ENCODE results near the gene DDTL. TPM values are rescaled to one million over a fixed set of nuclear protein-coding genes. Genes with fewer than 3 reads are reported as not detected.
"Not testable (repeated sequence)": the region's sequence is repeated elsewhere in the genome, so short reads cannot be mapped to it uniquely, and the experiment has no call there.

DDTL gene
- total RNA-seq, 4 donors from 2014 or later, result 0.26 to 3.4 (median 0.48) TPM; not detected in 1

DNA sequence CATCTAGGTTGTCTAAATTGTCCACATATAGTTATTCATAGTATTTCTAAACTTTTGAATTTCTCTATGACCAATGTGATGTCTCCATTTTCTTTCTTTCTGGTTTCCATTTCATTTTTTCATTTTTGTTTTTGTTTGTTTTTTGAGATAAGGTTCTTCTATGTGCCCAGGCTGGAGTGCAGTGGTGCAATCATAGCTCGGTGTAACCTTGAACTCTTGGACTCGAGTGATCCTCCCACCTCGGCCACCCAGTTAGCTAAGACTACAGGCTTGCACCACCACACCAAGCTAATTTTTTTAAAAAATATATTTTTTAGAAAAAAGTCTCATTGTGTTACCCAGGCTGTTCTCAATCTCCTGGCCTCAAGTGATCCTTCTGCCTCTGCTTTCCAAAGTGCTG lies 30.4 kb downstream of the DDTL start:
- H3K36me3 ChIP-seq, result no peaks in the 10 kb centered on the region
- H3K27ac ChIP-seq, result no peak overlapping the region
- H3K27me3 ChIP-seq, result no peaks in the 10 kb centered on the region
- TF ChIP-seq, protein P1, sequence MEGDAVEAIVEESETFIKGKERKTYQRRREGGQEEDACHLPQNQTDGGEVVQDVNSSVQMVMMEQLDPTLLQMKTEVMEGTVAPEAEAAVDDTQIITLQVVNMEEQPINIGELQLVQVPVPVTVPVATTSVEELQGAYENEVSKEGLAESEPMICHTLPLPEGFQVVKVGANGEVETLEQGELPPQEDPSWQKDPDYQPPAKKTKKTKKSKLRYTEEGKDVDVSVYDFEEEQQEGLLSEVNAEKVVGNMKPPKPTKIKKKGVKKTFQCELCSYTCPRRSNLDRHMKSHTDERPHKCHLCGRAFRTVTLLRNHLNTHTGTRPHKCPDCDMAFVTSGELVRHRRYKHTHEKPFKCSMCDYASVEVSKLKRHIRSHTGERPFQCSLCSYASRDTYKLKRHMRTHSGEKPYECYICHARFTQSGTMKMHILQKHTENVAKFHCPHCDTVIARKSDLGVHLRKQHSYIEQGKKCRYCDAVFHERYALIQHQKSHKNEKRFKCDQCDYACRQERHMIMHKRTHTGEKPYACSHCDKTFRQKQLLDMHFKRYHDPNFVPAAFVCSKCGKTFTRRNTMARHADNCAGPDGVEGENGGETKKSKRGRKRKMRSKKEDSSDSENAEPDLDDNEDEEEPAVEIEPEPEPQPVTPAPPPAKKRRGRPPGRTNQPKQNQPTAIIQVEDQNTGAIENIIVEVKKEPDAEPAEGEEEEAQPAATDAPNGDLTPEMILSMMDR (IDR thresholded peaks at IDR 0.05), result no peak
- no peak for TF ChIP-seq POLR2A (IDR thresholded peaks at IDR 0.05)
- H3K4me3 ChIP-seq, result no peak overlapping the region
- no peaks in the 10 kb centered on the region for H3K9me3 ChIP-seq
- intact Hi-C loops (cut with DNase I; ENCODE audit: low total_unique reads), result no loop called here
- no peaks in the 10 kb centered on the region for H3K4me1 ChIP-seq
- DNase-seq, result no peak

GRCh38 chr22:23999779-24000178 lies 33.1 kb downstream of the DDTL start:
- intact Hi-C loops (cut with DNase I; ENCODE audit: low total_unique reads); H3K4me1 ChIP-seq; H3K4me3 ChIP-seq; DNase-seq; H3K36me3 ChIP-seq; H3K9me3 ChIP-seq; H3K27me3 ChIP-seq; H3K27ac ChIP-seq: not testable (repeated sequence)

DNA sequence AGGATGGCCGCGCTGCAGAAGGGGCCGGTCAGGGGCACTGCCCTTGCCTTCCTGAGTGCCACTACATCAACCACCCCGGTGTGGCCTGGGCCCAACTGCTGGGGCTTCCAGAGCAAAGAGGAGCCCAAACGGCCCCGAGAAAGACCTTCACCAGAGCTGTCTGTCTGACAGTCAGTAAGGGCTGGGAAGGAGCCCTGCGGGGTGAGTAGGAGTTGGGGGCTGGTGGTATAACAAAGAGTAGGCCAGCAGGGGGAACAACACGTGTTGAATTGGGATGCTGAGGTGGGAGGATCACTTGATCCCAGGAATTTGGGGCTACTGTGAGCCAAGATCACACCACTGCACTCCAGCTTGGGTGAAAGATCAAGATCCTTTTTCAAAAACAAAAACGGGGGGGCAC lies 34.6 kb downstream of the DDTL start:
- H3K27me3 ChIP-seq, result no peaks in the 10 kb centered on the region
- no peaks in the 10 kb centered on the region for H3K4me1 ChIP-seq
- H3K4me3 ChIP-seq, result no peak overlapping the region
- TF ChIP-seq, protein P1 (IDR thresholded peaks at IDR 0.05), result no peak
- TF ChIP-seq POLR2A (IDR thresholded peaks at IDR 0.05), result no peak
- H3K27ac ChIP-seq, result no peak overlapping the region
- no peak for DNase-seq
- no peaks in the 10 kb centered on the region for H3K9me3 ChIP-seq
- no peaks in the 10 kb centered on the region for H3K36me3 ChIP-seq
- intact Hi-C loops (cut with DNase I; ENCODE audit: low total_unique reads), result no loop called here

GRCh38 chr22:24002272-24002671 lies 35.6 kb downstream of the DDTL start:
- no peaks in the 10 kb centered on the region for H3K27me3 ChIP-seq
- intact Hi-C loops (cut with DNase I; ENCODE audit: low total_unique reads), result no loop called here
- H3K36me3 ChIP-seq, result no peaks in the 10 kb centered on the region
- DNase-seq, result no peak
- H3K4me3 ChIP-seq, result no peak overlapping the region
- TF ChIP-seq POLR2A (IDR thresholded peaks at IDR 0.05), result no peak
- no peak overlapping the region for H3K27ac ChIP-seq
- H3K9me3 ChIP-seq, result no peaks in the 10 kb centered on the region
- no peaks in the 10 kb centered on the region for H3K4me1 ChIP-seq

DNA sequence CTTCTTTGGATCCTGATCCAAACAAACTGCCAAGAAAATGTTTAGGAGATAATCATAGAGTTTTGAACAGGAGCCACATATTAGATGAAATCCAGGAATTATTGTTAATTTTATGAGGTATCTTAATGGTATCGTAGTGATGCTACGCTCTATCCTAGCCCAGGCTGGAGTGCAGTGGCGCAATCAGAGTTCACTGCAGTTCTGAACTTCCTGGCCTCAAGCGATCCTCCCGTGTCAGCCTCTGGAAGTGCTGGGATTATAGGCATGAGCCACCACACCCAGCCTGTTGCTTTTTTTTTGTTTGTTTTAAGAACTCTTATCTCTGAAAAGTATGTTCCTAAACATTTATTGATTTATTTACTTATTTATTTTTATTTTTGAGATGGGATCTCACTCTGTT lies 36.2 kb downstream of the DDTL start:
- Histone ChIP-seq H3K4me3 (no peak overlapping the region), H3K36me3 (no peaks in the 10 kb centered on the region), H3K9me3 (no peaks in the 10 kb centered on the region), H3K27ac (no peak overlapping the region), H3K4me1 (no peaks in the 10 kb centered on the region), H3K27me3 (no peaks in the 10 kb centered on the region)
- intact Hi-C loops (cut with DNase I; ENCODE audit: low total_unique reads), result no loop called here
- TF ChIP-seq POLR2A (IDR thresholded peaks at IDR 0.05), result no peak
- TF ChIP-seq, protein P1 (IDR thresholded peaks at IDR 0.05), result no peak
- no peak for DNase-seq

DNA sequence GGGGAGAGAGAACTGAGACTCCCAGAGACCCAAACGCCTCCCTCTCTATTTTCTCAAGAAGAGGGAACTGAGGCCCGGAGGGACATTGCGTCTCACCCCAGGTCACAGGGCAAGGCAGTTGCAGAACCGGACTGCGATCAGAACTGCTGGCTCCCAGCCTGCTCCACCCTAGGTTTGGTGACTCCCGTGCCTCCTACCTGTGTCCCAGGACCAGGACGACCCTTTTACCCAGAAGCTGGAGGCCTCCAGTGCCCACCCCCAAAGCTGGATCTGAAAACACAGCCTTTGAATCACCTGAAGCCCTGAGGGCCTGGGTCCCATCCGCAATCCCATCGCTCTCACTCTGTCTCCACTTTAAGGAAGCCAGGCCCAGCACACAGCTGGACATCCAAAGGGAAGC lies 37.2 kb downstream of the DDTL start:
- TF ChIP-seq POLR2A (IDR thresholded peaks at IDR 0.05), result no peak
- TF ChIP-seq, protein P1 (IDR thresholded peaks at IDR 0.05), result no peak
- H3K4me3 ChIP-seq, result no peak overlapping the region
- H3K4me1 ChIP-seq, result no peaks in the 10 kb centered on the region
- no peaks in the 10 kb centered on the region for H3K36me3 ChIP-seq
- H3K27ac ChIP-seq, result no peak overlapping the region
- no peaks in the 10 kb centered on the region for H3K9me3 ChIP-seq
- no peak for DNase-seq
- intact Hi-C loops (cut with DNase I; ENCODE audit: low total_unique reads), result no loop called here
- no peaks in the 10 kb centered on the region for H3K27me3 ChIP-seq
